IPS-18a (cell line): ENCODE measurements around the gene INPP5B.
"Not testable (repeated sequence)": the region's sequence is repeated elsewhere in the genome, so short reads cannot be mapped to it uniquely, and the experiment has no call there.

Experiments used
- H3K27ac ChIP-seq: one replicate; pipeline ENCODE4 v1.5.1; 2013; ENCODE audit warnings: low read length
- H3K27me3 ChIP-seq: one replicate; pipeline ENCODE4 v1.6.1; 2013; ENCODE audit warnings: mild to moderate bottlenecking, low read length; ENCODE audit not compliant: control insufficient read depth, insufficient read depth
- H3K36me3 ChIP-seq: one replicate; pipeline ENCODE4 v1.6.1; 2013; ENCODE audit warnings: low read depth, low read length; ENCODE audit not compliant: control insufficient read depth
- H3K4me1 ChIP-seq: one replicate; pipeline ENCODE4 v1.6.1; 2013; ENCODE audit warnings: low read depth, low read length; ENCODE audit not compliant: control insufficient read depth
- H3K4me3 ChIP-seq: one replicate; pipeline ENCODE4 v1.5.1; 2013; ENCODE audit warnings: low read length
- H3K9ac ChIP-seq: one replicate; pipeline ENCODE4 v1.6.1; 2013; ENCODE audit warnings: mild to moderate bottlenecking, low read length, moderate library complexity
- H3K9me3 ChIP-seq: one replicate; pipeline ENCODE4 v1.6.1; 2013; ENCODE audit warnings: low read depth, low read length; ENCODE audit not compliant: control insufficient read depth

Gene INPP5B

DNA sequence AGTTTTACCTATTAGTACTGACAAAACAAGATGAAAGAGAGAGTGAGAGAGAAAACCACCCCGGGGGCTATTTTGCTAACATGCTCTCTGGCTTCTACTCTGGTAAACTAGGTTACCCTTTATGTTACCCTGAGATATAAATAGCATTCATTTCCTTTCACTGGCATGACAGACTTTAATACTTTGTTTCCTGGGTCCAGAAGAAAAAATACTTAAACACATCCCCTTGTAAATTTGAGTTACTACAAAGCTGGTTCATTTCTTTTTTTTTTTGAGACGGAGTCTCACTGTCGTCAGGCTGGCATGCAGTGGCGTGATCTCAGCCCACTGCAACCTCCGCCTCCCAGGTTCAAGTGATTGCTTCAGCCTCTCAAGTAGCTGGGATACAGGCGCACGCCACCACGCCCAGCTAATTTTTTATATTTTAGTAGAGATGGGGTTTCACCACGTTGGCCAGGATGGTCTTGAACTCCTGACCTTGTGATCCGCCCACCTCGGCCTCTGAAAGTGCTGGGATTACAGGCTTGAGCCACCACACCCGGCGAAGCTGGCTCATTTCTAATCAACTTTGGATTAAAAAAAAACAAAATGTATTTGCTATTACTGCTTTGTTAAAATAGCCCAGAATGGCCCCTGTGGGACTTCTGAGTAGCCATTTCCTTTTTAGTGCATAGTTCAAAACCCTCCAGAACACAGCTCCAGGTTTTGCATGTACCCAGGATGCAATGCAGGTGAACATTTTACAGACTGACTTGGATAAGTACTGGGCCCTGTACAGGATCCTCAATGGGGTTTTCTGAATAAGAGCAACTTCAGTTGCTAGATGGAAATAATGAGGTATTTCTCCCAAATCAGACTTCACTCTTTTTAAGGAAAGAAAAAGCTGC, 20.6 kb downstream of the INPP5B start:
- H3K9ac ChIP-seq, result no peak overlapping the region
- H3K4me3 ChIP-seq, result no peak overlapping the region
- no peak overlapping the region for H3K27ac ChIP-seq

DNA sequence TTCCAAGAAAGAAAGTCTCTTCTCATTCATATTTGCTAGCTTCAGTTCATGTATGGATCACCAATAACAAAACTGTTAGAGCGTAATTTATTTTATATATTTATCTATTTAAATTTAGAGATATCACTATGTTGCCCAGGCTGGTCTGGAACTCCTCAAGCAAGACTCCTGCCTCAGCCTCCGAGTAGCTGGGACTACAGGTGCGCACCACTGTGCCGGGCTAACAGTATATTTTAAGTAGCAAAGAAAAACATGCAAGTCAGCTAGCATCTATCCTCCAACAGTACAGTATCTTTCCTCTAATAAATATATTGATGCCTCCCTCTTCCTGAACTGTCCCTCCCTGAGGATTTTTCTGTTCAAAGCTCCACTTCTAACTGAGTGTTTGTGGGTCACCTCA, 21.5 kb downstream of the INPP5B start:
- Histone ChIP-seq H3K4me1 (no peaks in the 10 kb centered on the region), H3K27ac (no peak overlapping the region), H3K36me3 (no peaks in the 10 kb centered on the region), H3K27me3 (no peaks in the 10 kb centered on the region), H3K9ac (no peak overlapping the region), H3K9me3 (no peaks in the 10 kb centered on the region), H3K4me3 (no peak overlapping the region)

More for the DNA sequence above, 20.6 kb downstream of the INPP5B start:
- Histone ChIP-seq H3K36me3 (no peaks in the 10 kb centered on the region), H3K9me3 (no peaks in the 10 kb centered on the region), H3K27me3 (no peaks in the 10 kb centered on the region), H3K4me1 (no peaks in the 10 kb centered on the region)

- H3K4me3 ChIP-seq, result no peak overlapping the region
- H3K27ac ChIP-seq, result no peak overlapping the region
- no peaks in the 10 kb centered on the region for H3K9me3 ChIP-seq
- no peaks in the 10 kb centered on the region for H3K4me1 ChIP-seq
- no peaks in the 10 kb centered on the region for H3K36me3 ChIP-seq
- no peaks in the 10 kb centered on the region for H3K27me3 ChIP-seq
- no peak overlapping the region for H3K9ac ChIP-seq
Observed at GRCh38 chr1:37923551-37923889, 23.3 kb downstream of the INPP5B start.

GRCh38 chr1:37922767-37923550, 23.9 kb downstream of the INPP5B start:
- no peak overlapping the region for H3K27ac ChIP-seq
- H3K9me3 ChIP-seq, result no peaks in the 10 kb centered on the region
- H3K36me3 ChIP-seq, result no peaks in the 10 kb centered on the region
- no peaks in the 10 kb centered on the region for H3K4me1 ChIP-seq
- H3K9ac ChIP-seq, result no peak overlapping the region
- H3K4me3 ChIP-seq, result no peak overlapping the region
- H3K27me3 ChIP-seq, result no peaks in the 10 kb centered on the region

- Histone ChIP-seq H3K27ac (no peak overlapping the region), H3K9me3 (no peaks in the 10 kb centered on the region), H3K9ac (no peak overlapping the region), H3K27me3 (no peaks in the 10 kb centered on the region), H3K4me3 (no peak overlapping the region), H3K4me1 (no peaks in the 10 kb centered on the region), H3K36me3 (no peaks in the 10 kb centered on the region)
Observed at GRCh38 chr1:37919277-37919676, 27.6 kb downstream of the INPP5B start.

DNA sequence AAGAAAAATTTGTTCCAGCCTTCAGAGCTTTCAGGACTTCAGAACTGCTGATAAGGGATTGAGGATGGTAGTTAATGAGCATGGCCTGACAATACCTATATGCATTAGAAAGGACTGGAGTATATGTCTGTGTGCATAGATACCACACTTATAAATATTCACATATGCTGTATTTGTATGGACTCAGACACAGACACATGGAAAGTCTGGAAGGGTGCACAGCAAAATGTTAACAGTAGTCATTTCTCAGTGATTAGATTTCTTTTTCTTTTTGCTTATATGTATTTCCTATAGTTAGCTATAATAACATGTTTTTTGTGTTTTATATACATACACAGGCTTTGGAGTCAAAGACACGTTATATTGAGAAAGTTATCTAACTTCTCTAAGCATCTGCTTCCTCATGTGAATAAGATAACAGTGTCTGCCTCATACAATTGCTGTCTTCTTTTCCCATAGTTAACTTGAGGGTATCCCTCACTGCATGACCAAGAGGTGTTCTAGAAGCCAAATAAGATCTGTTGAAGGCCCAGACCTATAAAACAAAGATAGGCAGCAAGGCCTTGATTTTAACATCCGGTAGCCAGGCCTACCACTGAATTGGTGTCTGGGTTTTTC, 31.3 kb downstream of the INPP5B start:
- Histone ChIP-seq H3K9me3 (no peaks in the 10 kb centered on the region), H3K4me3 (no peak overlapping the region), H3K36me3 (no peaks in the 10 kb centered on the region)

DNA sequence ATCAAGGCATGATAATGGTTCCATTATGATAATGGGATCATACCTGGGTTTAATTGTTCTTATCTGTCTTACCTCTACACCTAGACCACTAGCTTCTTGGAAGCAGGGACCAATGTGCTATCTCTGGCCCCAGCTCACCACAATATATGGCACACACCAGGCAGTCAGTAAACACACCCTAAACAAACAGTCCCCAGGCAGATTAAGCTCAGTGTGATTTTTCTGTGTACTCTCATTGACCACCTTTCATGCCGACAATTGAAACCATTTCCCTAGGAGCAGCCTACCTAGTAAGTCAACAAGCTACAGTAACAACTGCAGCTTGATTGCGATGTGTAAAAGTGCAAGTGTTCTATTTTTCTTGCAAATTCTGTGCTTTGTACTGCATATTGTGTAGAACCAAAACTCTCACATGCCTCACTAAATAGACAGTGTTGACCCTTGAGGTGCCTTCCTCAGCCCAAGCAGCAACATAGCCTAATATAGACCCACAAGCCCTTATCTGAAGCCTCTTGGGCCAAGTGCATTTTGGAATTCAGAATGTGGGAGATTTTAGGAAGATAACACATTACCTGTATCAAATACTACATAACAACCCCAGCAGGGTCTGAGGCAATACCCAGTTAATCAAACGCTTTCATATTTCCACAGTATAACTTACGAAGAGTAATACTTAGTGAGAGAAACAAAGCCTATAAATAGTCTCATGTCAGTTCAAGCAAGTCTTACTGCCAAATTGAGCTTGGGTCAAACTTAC, 32.0 kb downstream of the INPP5B start:
- H3K27me3 ChIP-seq, result no peaks in the 10 kb centered on the region

More for the DNA sequence above, 31.3 kb downstream of the INPP5B start:
- Histone ChIP-seq H3K27me3 (no peaks in the 10 kb centered on the region), H3K27ac (no peak overlapping the region), H3K4me1 (no peaks in the 10 kb centered on the region), H3K9ac (no peak overlapping the region)

DNA sequence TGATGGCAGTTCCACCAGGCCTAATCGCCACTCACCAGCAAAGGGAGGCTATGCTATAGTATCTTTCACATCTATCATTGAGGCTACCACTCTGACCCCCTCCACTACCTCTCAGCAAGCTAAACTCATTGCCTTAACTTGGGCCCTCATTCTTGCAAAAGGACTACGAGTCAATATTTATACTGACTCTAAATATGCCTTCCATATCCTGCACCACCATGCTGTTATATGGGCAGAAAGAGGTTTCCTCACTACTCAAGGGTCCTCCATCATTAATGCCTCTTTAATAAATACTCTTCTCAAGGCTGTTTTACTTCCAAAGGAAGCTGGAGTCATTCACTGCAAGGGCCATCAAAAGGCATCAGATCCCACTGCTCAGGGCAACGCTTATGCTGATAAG, 35.4 kb downstream of the INPP5B start:
- not testable (repeated sequence) for H3K36me3 ChIP-seq, H3K4me3 ChIP-seq, H3K4me1 ChIP-seq, H3K27me3 ChIP-seq, H3K27ac ChIP-seq, H3K9me3 ChIP-seq, H3K9ac ChIP-seq

More for the DNA sequence above, 32.0 kb downstream of the INPP5B start:
- Histone ChIP-seq H3K4me3 (no peak overlapping the region), H3K4me1 (no peaks in the 10 kb centered on the region), H3K9me3 (no peaks in the 10 kb centered on the region), H3K36me3 (no peaks in the 10 kb centered on the region), H3K9ac (no peak overlapping the region), H3K27ac (no peak overlapping the region)

DNA sequence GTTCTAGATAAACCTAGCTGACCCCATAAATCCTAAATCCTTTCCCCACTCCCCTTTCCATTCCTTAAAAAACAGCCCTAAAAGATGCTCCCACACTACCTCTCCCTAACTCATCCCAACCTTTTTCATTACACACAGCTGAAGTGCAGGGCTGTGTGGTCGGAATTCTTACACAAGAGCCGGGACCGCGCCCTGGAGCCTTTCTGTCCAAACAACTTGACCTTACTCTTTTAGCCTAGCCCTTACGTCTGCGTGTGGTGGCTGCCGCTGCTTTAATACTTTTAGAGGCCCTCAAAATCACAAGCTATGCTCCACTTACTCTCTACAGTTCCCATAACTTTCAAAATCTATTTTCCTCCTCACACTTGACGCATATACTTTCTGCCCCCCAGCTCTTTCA, 36.0 kb downstream of the INPP5B start:
- H3K27ac ChIP-seq, H3K4me3 ChIP-seq, H3K27me3 ChIP-seq, H3K4me1 ChIP-seq, H3K9ac ChIP-seq, H3K36me3 ChIP-seq, H3K9me3 ChIP-seq: not testable (repeated sequence)

DNA sequence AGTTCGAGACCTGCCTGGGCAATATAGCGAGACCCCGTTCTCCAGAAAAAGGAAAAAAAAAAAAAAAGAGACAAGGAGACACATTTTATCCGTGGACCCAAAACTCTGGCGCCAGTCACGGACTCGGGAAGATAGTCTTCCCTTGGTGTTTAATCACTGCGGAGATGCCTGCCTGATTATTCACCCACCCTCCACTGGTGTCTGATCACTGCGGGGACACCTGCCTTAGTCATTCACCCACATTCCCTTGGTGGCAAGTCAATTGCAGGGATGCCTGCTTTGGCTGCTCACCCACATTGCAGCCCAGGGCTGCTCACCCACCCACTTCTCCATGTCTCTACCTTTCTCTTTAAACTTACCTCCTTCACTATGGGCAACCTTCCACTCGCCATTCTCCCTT, 38.3 kb downstream of the INPP5B start:
- H3K27ac ChIP-seq, H3K36me3 ChIP-seq, H3K4me1 ChIP-seq, H3K9ac ChIP-seq, H3K4me3 ChIP-seq, H3K27me3 ChIP-seq, H3K9me3 ChIP-seq: not testable (repeated sequence)

DNA sequence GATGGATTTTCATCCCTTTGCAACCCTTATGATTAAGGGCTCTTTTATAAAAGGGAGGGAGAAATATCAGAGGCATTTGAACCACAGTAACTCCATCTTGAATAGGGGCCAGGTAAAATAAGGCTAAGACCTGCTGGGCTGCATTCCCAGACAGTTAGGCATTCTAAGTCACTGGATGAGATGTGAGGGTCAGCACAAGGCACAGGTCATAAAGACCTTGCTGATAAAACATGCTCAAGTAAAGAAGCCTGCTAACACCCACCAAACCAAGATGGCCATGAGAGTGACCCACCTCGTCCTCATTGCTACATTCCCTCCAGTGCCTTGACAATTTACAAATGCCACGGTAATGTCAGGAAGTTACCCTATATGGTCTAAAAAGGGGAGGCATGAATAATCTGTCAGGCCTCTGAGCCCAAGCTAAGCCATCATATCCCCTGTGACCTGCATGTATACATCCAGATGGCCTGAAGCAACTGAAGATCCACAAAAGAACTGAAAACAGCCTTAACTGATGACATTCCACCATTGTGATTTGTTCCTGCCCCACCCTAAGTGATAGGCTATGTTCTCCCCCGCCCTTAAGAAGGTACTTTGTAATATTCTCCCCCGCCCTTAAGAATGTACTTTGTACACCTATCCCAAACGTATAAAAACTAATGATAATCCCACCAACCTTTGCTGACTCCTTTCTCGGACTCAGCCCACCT, 39.3 kb downstream of the INPP5B start:
- not testable (repeated sequence) for H3K27me3 ChIP-seq, H3K4me3 ChIP-seq, H3K27ac ChIP-seq, H3K36me3 ChIP-seq, H3K9ac ChIP-seq, H3K9me3 ChIP-seq, H3K4me1 ChIP-seq
